Fibroblast of peridontal ligament (primary cell): ENCODE results near the gene SLC13A1.

Experiments used
- DNase-seq: peaks from one replicate; pipeline ENCODE4 v3.0.0-alpha.2; 2010; ENCODE audit errors: extremely low read depth

SLC13A1 gene

DNA sequence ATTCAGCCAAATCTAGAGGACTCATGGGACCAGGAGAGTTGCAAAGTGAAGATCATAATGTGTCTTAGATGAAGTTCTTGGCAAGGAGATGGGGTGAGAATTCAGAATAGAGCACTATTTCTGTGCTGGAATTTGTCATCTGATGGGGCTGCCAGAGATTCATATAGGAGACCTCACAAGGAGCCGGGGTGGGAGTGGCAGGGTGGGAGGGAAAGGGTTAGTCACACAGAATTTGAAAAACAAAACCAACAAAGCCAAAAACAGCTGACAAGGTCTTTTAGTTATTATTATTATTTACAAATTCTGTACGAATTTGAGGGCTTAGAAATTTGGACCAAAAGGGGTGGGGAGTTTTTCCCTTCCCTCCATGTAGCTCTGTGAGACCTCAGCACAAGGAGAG is 1.7 kb downstream of the SLC13A1 start:
- no peak for DNase-seq

DNA sequence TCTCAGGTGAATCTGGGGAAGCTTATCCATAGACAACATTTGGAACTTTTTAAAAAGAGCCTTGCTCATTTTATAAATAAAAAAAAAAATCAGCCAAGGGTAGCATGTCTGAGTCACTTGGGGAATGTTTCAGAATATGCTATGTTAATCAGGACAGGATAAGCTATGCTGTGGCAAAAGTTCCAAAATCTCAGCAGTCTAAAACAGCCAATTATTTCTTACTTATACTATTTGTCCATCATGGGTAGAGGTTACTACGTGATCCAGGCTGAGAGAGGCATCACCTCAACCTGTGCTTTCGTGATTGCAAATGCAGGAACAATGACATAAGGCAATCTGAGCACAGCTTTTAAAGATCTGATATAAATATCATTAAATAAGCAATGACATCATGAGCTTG is 6.5 kb downstream of the SLC13A1 start:
- DNase-seq: no peak

DNA sequence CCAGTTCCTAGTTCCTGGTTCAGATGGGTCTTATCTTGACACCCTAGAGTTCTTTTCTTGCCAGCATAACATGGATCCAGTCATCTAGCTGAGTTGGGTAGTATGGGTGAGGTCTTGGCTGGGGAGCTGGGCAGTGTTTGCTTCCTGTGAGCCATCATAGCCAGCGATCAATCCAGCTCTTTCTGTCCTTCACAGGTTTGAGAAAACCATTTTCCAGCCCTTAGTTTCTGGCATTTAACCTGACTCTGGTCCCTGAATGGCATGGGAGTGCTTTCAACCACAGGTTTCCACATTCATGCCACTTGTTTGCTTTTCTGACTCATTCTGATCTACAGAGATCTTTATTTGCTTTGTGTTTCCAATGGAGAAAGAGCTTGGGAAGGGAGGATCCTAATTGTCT is 8.6 kb downstream of the SLC13A1 start:
- DNase-seq: no peak

DNA sequence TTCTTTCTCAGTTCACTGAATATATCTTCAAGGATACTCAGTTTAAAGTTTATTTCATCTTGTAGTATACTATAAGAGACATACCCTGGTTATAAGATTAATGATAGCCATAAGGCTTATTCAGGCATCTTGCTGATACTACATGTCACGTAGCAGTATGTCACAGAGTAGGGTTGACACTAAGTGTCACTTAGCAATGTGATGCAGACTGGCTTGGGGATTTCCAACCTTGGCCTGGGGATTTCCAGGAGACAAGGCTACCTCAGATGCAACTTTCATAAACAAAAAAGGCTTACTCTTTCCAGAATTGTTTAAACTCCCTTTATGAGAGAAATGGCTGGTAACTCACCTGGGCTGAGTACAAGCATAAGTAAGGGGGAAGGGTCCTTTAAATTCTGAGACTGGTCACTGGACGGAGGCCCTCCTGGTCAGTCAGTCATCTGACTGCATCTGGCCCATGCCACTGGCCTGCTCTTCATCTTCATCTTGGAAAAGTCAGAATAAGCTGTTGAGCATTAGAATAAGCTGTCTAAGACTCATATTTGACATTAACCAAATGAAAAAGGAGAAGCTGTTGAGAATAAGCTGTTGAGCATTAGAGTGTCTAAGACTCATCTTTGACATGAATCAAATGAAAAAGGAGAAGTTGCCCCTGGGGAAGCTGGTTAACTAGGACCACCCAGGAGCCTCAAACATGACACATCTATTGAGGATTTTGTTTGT is 9.5 kb downstream of the SLC13A1 start:
- no peak for DNase-seq

DNA sequence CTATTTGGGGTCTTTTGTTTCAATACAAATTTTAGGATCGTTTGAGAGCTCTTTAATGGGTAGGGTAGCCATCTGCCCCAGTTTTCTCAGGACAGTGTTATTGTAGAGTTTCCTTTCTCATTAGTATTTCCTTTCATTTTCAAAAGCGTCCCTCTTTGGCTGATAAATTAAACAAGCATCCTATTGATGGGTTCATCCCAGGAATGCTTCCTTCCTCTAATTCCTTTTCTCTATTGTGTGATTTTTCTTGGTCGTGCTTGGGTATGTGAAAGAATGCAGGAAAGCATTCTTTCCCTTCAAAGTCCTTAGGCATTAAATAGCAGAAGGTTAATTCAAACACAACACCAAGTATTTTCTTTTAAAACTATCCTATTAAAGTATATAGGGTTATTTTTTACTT is 14.0 kb downstream of the SLC13A1 start:
- no peak for DNase-seq

DNA sequence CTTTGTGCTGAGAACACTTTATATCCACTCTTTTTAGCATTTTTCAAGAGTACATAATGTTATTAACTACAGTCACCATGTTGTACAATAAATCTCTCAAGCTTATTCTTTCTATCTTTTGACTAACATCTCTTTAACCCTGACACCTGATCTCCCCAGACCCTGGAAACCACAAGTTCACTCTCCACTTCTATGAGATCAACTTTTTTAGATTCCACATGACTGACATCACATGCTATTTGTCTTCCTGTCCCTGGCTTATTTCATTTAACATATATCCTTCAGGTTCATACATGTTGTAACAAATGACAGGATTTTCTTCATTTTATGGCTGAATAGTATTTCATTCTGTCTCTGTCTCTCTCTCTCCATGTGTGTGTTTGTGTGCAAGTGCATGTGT is 15.5 kb downstream of the SLC13A1 start:
- no peak for DNase-seq

DNA sequence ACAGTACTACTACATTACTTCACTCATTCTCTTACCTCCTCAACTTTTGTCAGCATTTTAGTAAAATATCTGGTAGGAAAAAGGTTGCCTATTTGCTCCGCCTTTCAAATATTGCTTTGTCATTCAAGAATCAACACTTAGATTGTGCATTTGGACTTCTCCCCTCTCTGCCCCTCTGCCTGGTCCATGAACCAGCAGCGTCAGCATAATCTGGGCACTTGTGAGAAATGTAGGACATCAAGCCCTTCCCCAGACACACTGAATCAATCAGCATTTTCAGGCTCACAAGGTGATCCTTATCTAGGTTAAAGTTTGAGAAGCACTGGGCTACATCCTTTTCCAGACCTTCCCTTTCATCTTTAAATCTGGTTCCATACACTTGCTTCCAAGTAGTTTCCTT is 16.3 kb downstream of the SLC13A1 start:
- no peak for DNase-seq

DNA sequence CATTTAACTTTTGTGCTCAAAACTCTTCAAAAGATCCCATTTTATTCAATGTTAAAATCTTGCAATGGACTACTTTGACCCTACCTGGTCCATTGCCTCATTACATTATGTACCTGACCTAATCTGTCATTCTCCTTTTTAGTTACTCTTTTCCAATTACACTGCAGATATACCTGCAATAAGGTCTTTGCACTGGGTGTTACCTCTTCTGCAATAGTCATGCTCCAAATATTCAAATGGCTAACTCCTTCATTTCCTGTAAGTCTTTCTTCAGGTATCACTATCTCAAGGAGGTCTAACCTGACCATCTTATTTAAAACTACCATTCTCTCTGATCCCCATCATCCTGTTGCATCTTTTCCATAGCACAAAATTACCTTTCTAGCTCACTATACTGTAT is 22.3 kb downstream of the SLC13A1 start:
- no peak for DNase-seq

DNA sequence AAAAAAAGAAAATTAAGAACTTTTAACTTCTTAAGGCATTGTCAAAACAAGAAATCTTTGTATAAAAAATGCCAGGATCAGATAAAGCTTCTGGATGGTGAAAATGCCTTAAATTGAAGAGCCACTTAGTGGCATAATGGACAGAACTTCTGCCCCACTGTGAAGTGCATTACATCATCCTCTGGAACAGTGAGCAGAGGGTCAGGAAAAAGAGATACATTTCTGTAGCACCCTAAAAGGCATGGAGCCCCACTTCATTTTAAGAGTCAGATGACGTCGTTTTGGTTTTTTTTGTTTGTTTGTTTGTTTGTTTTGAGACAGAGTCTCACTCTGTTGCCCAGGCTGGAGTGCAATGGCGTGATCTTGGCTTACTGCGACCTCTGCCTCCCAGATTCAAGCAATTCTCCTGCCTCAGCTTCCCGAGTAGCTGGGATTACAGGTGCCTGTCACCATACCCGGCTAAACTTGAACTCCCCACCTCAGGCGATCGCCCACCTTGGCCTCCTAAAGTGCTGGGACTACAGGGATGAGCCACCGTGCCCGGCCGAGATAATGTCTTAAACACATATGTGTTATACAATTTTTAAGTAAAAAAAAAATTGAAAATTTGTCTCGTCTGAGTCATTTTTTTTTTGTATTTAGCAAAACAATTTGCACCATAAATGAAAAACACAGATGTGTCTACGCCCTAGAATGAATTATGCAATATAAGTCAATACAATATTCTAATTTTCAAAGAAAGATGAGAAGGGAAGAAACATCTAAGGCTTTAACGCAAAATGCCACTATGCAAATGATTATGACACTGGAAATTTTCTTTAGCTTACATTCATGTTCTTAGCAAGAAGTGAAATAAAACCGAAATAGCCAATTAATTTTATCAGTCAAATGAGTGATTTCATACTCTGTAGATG is 29.2 kb downstream of the SLC13A1 start:
- DNase-seq: no peak

DNA sequence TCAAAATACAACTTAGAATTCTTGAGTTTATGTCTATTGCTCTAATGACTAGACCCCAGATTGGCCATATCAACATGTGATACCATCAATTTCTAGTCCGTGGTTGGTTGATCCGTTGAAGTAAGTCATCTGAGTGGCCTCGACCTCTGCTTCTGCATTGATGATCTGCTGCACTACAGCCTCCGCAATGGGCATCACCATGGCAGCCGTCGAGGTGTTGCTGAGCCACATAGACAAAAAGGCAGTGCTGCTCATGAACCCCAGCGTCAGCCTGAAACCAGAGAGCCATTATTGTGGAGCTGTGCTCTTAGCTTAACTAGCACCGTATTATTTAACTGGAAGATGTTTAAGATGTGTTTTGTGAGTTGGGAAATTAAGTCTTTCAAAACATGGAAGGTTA is 30.7 kb downstream of the SLC13A1 start:
- no peak for DNase-seq

DNA sequence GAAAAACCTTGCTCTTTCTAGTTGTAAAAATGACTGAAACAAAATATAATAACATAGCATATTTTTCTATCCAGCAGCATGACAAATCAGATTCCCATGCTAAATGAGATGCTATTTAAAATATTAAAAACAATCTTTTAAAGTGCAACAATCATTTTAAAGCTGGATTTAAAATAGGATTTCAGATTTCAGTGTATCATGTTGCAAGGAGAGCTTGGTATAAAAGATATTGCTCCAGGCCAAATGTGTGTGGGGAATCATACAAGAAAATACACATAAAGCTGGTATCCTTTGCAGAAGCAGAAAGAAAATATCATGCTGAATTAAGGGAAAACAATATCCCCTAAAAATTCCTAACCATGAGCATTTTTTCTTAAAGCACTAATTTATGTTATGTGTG is 42.2 kb downstream of the SLC13A1 start:
- DNase-seq: no peak

DNA sequence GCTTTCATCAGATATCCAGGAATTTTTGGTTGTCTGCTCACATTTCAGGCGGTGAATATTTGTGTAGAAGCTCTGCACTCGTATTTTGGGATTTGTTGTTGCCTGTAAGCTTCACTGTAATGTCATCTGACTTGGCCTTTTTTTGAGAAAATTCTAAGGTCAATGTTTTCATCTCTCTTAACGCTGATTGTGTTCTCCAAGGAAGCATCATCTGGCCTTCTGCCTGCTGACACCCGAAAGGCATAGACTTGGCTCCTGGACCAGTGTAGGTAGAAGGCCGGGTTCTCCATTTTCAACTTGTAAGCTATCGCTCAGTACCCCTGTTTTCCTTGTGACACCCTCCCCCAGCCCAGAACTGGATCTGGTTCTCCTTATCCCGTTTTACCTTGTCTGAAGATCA is 44.2 kb downstream of the SLC13A1 start:
- no peak for DNase-seq

DNA sequence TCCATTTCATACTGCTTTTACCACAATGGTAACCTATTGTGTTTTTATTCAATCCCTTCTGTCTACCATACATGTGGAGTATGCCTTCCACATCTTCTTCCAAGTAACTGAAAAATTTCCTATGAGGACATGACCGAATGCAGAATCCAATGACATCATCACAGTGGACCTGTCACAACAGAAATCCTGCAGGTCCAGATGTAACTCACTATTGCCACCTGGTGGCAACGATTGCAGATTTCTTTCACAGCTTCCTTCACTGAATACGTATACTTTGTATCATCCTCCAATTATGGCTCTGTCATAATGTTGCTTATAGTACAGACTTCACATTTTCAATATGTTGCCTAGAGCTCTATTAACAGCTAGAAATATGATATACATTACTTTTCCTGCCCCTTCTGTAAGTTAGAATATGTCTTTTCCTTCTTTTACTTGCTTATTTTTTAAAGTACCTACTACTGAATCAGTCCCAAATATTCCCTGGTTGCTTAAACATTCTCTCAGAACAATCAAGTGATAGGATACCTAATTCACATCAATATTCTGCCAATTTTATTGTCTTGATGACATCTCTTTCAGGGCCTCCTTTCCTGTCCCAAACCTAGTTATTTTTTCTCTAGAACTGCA is 45.4 kb downstream of the SLC13A1 start:
- DNase-seq: peak; percentile 79

DNA sequence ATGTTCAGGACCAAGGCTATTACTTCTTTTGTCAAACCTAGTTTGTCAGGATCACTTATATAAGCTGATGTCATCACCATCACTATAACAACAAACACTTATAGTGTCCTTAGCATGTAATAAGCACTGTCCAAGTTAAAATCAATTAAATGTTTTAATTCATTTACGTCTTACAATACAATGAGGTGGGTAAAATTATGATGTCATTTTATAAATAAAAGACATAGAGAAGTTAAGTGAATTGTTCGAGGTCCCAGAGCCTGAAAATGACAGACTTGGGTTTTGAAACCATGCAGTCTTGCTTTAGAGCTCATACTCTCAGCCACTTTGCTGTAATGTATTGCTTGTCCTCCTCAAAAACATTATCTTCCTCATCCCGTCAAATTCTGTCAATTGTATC is 48.3 kb downstream of the SLC13A1 start:
- no peak for DNase-seq

DNA sequence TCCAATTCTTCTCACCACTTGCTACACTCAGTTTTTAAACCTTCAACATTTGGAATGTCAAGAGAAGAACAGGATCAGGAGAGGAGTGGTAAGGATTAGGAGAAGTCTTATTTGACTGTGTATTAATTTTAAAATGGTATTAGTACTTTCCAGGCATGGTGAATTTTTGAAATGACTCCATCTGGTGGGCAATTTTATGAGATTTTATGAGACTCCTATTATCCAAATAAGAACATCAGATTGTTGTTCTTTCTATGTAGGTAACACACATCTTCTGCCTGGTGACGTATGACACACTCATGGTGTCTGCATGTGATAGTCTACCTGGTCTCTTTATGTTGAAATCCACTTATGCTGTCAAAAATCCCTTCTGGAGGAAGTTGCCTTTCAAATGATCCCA is 51.0 kb downstream of the SLC13A1 start:
- no peak for DNase-seq

DNA sequence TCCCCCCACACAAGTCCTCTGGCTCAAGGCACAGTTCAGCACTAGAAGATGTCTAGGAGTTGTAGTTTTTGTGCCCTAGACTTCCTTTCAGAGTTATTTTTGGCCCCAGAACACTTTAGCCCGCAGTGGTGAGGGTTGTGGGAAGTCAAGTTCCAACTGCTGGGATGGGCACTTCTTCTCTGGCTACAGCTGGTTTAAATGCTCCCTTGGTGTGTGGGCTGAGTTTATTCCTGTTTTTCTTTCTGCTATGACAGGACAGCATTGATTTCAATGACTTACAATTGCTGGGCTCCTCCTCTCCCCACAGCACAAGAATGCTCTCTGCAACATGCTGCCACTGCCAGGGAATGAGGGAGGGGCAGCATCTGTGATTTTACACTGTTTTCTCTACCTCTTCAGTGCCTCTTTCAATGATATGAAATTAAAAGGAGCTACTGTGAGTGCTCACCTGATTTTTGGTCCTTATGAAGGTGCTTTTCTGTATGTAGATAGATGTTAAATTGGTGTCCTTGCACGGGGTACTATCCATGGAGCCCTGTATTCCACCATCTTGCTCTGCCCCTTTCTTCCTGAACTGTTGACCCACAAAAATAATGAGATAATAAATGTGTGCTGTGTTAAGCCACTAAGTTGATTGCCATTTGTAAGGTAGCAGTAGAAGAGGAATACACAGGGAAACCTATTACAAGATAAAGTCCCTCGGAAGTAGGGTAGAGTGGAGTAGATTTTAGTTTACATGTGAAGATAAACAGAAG is 56.3 kb downstream of the SLC13A1 start:
- DNase-seq: no peak

DNA sequence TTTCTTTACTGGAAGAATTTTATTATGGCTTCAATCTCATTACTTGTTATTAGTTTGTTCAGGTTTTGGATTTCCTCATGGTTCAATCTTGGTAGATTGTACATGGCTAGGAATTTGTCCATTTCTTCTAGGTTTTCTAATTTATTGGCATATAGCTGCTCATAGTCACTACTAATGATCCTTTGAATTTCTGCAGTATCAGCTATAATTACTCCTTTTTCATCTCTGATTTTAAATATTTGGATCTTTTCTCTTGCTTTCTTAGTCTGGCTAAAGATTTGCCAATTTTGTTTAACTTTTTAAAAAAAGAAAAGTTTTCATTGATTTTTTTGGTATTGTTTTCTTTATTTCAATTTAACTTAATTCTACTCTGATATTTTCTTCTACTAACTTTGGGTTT is 59.2 kb downstream of the SLC13A1 start:
- no peak for DNase-seq

DNA sequence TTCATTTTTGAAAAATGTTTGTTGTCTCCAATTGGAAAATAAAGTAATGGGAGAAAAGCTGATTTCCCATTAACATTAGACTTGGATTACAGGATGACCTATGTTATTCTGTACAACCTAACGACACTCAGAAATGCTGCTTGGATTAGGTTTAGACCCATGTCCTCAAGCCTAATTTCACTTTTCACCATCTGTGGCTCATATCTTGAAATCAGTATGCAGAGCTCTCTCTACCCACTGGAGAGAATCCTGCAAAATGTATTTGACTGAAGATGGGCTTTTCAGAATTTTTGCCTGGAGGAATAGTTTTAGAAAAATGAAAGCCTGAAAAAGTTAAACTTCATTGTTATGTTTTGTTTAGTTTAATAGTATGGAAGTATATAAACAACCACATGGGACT is 63.8 kb downstream of the SLC13A1 start:
- DNase-seq: no peak

DNA sequence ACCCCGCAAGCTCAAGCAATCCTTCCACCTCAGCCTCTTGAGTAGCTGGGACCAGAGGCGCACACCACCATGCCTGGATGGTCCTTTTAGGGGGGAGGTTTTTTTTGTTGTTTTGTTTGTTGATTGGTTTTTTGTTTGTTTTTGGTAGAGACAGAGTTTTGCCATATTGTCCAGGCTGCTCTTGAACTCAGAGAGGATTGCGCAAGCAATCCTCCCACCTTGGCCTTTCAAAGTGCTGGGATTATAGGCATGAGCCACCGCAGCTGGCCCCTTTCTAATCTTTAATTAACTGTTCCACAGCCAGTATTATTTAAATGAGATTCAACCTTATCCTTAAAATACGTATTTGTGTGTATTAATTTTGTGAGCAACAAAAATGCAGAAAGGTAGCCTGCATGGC is 65.8 kb downstream of the SLC13A1 start:
- no peak for DNase-seq

DNA sequence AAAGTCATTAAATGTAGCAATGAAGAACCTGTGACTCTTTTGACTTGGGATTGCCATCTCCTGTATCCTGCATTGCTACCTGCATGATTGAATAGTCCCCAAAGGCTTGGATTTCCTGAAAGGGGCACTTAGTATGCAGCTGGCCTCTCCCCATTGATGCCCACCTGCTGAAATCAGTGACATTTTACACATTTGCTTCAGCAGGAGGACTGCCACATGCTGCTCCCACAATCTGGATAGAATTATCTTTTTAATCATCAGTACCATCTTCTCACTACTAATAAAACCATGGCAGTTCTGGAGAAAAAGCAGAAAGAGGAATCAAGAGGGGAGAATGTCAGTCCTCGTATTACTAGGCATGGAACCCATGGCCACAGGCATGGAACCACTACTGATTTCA is 67.8 kb downstream of the SLC13A1 start:
- no peak for DNase-seq

DNA sequence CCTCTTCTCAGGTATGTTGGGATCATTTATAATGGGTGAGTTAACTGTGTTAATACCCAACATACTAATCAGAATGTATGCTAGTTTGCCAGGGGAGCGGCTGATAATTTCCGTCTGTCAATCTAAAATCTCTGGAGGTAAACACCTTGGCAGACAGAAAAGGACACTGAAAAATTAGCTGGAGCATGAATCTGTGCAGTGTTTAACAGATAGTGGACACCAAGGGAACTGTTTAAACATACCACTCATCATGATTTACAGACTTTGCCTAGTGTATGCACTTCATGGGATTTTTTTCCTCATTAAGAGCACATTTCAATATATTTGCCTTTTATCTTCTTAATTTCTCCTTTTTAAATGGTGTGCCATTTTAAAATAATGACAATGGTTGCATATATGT is 68.2 kb downstream of the SLC13A1 start:
- no peak for DNase-seq

DNA sequence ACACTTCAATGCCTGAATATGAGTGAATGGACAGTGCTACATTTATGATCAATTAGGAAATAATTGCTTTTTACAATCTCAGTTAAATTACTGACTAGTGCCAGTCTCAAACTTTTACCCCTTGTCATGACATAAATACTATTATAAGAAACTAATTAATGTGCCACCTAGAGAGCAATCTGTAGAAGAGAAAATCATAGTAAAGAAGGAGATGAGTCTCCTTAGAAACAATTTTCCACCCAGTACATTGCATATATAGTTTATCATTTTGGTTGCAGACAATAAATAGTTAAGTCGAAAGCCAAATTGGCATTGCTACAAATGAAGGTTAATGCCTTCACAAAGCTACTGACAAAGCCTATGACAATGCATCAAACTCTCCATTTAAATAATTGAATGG is 68.6 kb downstream of the SLC13A1 start:
- DNase-seq: no peak
